ENCODE measurements around the gene ADCK2. TPM values are rescaled to one million over a fixed set of nuclear protein-coding genes. Genes with fewer than 3 reads are reported as not detected.

The ADCK2 gene
- polyA plus RNA-seq, 1 donor (not counting 4 experiments of a cell fraction or from before 2014, with no cell fraction given) = 9.5 TPM

- peak overlapping the region; percentile 41 to 59 (median 52) for H3K4me3 ChIP-seq (ENCODE audit: control insufficient read depth in 2 of 3, extremely low read depth in 1 of 3, insufficient read depth in 2 of 3, low read depth in 1 of 3, low read length in 3 of 3)
- peak overlapping the region; percentile 73 for H2AFZ ChIP-seq (ENCODE audit: control insufficient read depth, low read length)
- dilution Hi-C loops (cut with MboI; ENCODE audit: extremely low pct_ligation_motif_present, low sequenced_read_pairs) = no loop called here
- H3K27me3 ChIP-seq (ENCODE audit: control insufficient read depth, extremely low read depth, insufficient read depth, low read length) = no peaks in the 10 kb centered on the region
- H3K79me2 ChIP-seq (ENCODE audit: control insufficient read depth, insufficient read depth, low read length) = peaks cover 4% of the 10 kb centered on the region
- H4K20me1 ChIP-seq (ENCODE audit: control insufficient read depth, extremely low read depth, insufficient read depth, low read length) = no peaks in the 10 kb centered on the region
- H3K9me1 ChIP-seq (ENCODE audit: control insufficient read depth, extremely low read depth, insufficient read depth, low read length) = no peaks in the 10 kb centered on the region
- peak overlapping the region; percentile 62 for H3K9ac ChIP-seq (ENCODE audit: control insufficient read depth, extremely low read depth, insufficient read depth, low read length)
- peak overlapping the region; percentile 0 for H3K27ac ChIP-seq (ENCODE audit: control insufficient read depth, insufficient read depth, low read length)
- peaks cover 12% of the 10 kb centered on the region for H3K4me1 ChIP-seq (ENCODE audit: control insufficient read depth, extremely low read depth, insufficient read depth, low read length)
- no peaks in the 10 kb centered on the region for H3K36me3 ChIP-seq (ENCODE audit: control insufficient read depth in 2 of 2, extremely low read depth in 1 of 2, insufficient read depth in 2 of 2, low read length in 2 of 2)
- no peak for DNase-seq (ENCODE audit: low read depth, low spot score)
- no peaks in the 10 kb centered on the region for H3K9me3 ChIP-seq (ENCODE audit: control insufficient read depth, low read depth, low read length)
- TF ChIP-seq EZH2 (IDR thresholded peaks at IDR 0.05; ENCODE audit: low read length) = no peak
- TF ChIP-seq CTCF (optimal IDR thresholded peaks at IDR 0.05 in 1 of 3, IDR thresholded peaks at IDR 0.05 in 1 of 3, conservative IDR thresholded peaks at IDR 0.05 in 1 of 3; ENCODE audit: extremely low read depth in 1 of 3, insufficient read depth in 2 of 3, low read length in 3 of 3) = no peak
- no peak for FAIRE-seq
- H3K4me2 ChIP-seq (ENCODE audit: control insufficient read depth, extremely low read depth, insufficient read depth, low read depth, low read length) = peak overlapping the region; percentile 79
These were observed 32.6 kb upstream of the ADCK2 start for GRCh38 chr7:140640060-140640637.

GRCh38 chr7:140640727-140641523 lies 31.8 kb upstream of the ADCK2 start, which contains the start of gene DENND2A:
Gene DENND2A, minus strand, starts transcription at chr7:140640813. Its CDS starts 38,416 bp downstream, at chr7:140602397.
- no peak for TF ChIP-seq EZH2 (IDR thresholded peaks at IDR 0.05; ENCODE audit: low read length)
- TF ChIP-seq CTCF (optimal IDR thresholded peaks at IDR 0.05 in 1 of 3, IDR thresholded peaks at IDR 0.05 in 1 of 3, conservative IDR thresholded peaks at IDR 0.05 in 1 of 3; ENCODE audit: extremely low read depth in 1 of 3, insufficient read depth in 2 of 3, low read length in 3 of 3) = no peak
- peak within 1 kb of the TSS; percentile 79 for H3K4me2 ChIP-seq (ENCODE audit: control insufficient read depth, extremely low read depth, insufficient read depth, low read depth, low read length)

More at GRCh38 chr7:140640727-140641523, 31.8 kb upstream of the ADCK2 start, which contains the start of gene DENND2A:
- H3K36me3 ChIP-seq (ENCODE audit: control insufficient read depth in 2 of 2, extremely low read depth in 1 of 2, insufficient read depth in 2 of 2, low read length in 2 of 2) = no peaks in the 10 kb centered on the region
- H3K9ac ChIP-seq (ENCODE audit: control insufficient read depth, extremely low read depth, insufficient read depth, low read length) = peak within 1 kb of the TSS; percentile 62
- H4K20me1 ChIP-seq (ENCODE audit: control insufficient read depth, extremely low read depth, insufficient read depth, low read length) = no peaks in the 10 kb centered on the region
- H3K9me1 ChIP-seq (ENCODE audit: control insufficient read depth, extremely low read depth, insufficient read depth, low read length) = no peaks in the 10 kb centered on the region
- H3K9me3 ChIP-seq (ENCODE audit: control insufficient read depth, low read depth, low read length) = no peaks in the 10 kb centered on the region
- H3K4me3 ChIP-seq (ENCODE audit: control insufficient read depth in 2 of 3, extremely low read depth in 1 of 3, insufficient read depth in 2 of 3, low read depth in 1 of 3, low read length in 3 of 3) = peak within 1 kb of the TSS; percentile 41 to 59 (median 54)
- H3K4me1 ChIP-seq (ENCODE audit: control insufficient read depth, extremely low read depth, insufficient read depth, low read length) = peaks cover 12% of the 10 kb centered on the region
- H3K79me2 ChIP-seq (ENCODE audit: control insufficient read depth, insufficient read depth, low read length) = peaks cover 4% of the 10 kb centered on the region
- H2AFZ ChIP-seq (ENCODE audit: control insufficient read depth, low read length) = peak within 1 kb of the TSS; percentile 73
- no peak for FAIRE-seq
- dilution Hi-C loops (cut with MboI; ENCODE audit: extremely low pct_ligation_motif_present, low sequenced_read_pairs) = no loop called here
- no peak for DNase-seq (ENCODE audit: low read depth, low spot score)
- no peaks in the 10 kb centered on the region for H3K27me3 ChIP-seq (ENCODE audit: control insufficient read depth, extremely low read depth, insufficient read depth, low read length)
- H3K27ac ChIP-seq (ENCODE audit: control insufficient read depth, insufficient read depth, low read length) = peak within 1 kb of the TSS; percentile 0

All from keratinocyte (primary cell).